ENCODE data around the gene MUC7.
"Not testable (repeated sequence)": the region's sequence is repeated elsewhere in the genome, so short reads cannot be mapped to it uniquely, and the experiment has no call there.

The MUC7 gene

GRCh38 chr4:70471897-70472296 lies at the start of gene MUC7:
TSS of gene MUC7 (plus strand) at chr4:70472197. CDS start at chr4:70474022, 1,825 bp downstream.
- ATAC-seq (no peak), DNase-seq (ENCODE audit: low spot score in 2 of 2) (no peak)
- H3K36me3 Mint-ChIP-seq, result no peaks in the 10 kb centered on the region
- no peak within 1 kb of the TSS for H3K4me3 Mint-ChIP-seq
- peaks cover 5% of the 10 kb centered on the region for H3K9me3 Mint-ChIP-seq
- H3K4me1 Mint-ChIP-seq, result no peaks in the 10 kb centered on the region
- no peak within 1 kb of the TSS for H3K27ac Mint-ChIP-seq

GRCh38 chr4:70425306-70425705 lies 46.7 kb upstream of the MUC7 start:
- Mint-ChIP-seq H3K36me3 (no peaks in the 10 kb centered on the region), H3K4me1 (no peaks in the 10 kb centered on the region), H3K27ac (no peak overlapping the region), H3K4me3 (no peak overlapping the region), H3K9me3 (peaks cover 9% of the 10 kb centered on the region)
- ATAC-seq, result no peak
- DNase-seq (ENCODE audit: low spot score in 2 of 2), result no peak

- no peak overlapping the region for H3K4me3 Mint-ChIP-seq
- DNase-seq (ENCODE audit: low spot score in 2 of 2), result no peak
- H3K4me1 Mint-ChIP-seq, result no peaks in the 10 kb centered on the region
- no peak overlapping the region for H3K27ac Mint-ChIP-seq
- ATAC-seq, result no peak
- peaks cover 4% of the 10 kb centered on the region for H3K9me3 Mint-ChIP-seq
- H3K36me3 Mint-ChIP-seq, result no peaks in the 10 kb centered on the region
These were observed 45.2 kb upstream of the MUC7 start for GRCh38 chr4:70426789-70427188.

- Mint-ChIP-seq H3K4me1 (no peaks in the 10 kb centered on the region), H3K27ac (no peak overlapping the region), H3K9me3 (peaks cover 3% of the 10 kb centered on the region), H3K36me3 (no peaks in the 10 kb centered on the region), H3K4me3 (no peak overlapping the region)
- no peak for ATAC-seq
- DNase-seq (ENCODE audit: low spot score in 2 of 2), result no peak
These were observed 34.8 kb upstream of the MUC7 start for GRCh38 chr4:70437197-70437596.

GRCh38 chr4:70442474-70442873 lies 29.5 kb upstream of the MUC7 start:
- no peak for ATAC-seq
- Mint-ChIP-seq H3K4me1 (no peaks in the 10 kb centered on the region), H3K9me3 (no peaks in the 10 kb centered on the region)

GRCh38 chr4:70443329-70443728 lies 28.7 kb upstream of the MUC7 start:
- DNase-seq (ENCODE audit: low spot score in 2 of 2), result no peak
- no peak overlapping the region for H3K4me3 Mint-ChIP-seq
- H3K27ac Mint-ChIP-seq, result no peak overlapping the region
- no peaks in the 10 kb centered on the region for H3K9me3 Mint-ChIP-seq
- ATAC-seq, result no peak
- no peaks in the 10 kb centered on the region for H3K4me1 Mint-ChIP-seq
- H3K36me3 Mint-ChIP-seq, result no peaks in the 10 kb centered on the region

More at GRCh38 chr4:70442474-70442873, 29.5 kb upstream of the MUC7 start:
- Mint-ChIP-seq H3K4me3 (no peak overlapping the region), H3K27ac (no peak overlapping the region), H3K36me3 (no peaks in the 10 kb centered on the region)
- DNase-seq (ENCODE audit: low spot score in 2 of 2), result no peak

GRCh38 chr4:70449220-70449619 lies 22.8 kb upstream of the MUC7 start:
- DNase-seq (ENCODE audit: low spot score in 2 of 2) (no peak), ATAC-seq (no peak)
- Mint-ChIP-seq H3K9me3 (peaks cover 6% of the 10 kb centered on the region), H3K27ac (no peak overlapping the region), H3K4me3 (no peak overlapping the region), H3K4me1 (no peaks in the 10 kb centered on the region), H3K36me3 (no peaks in the 10 kb centered on the region)

GRCh38 chr4:70452946-70453345 lies 19.1 kb upstream of the MUC7 start:
- H3K27ac Mint-ChIP-seq, result no peak overlapping the region

GRCh38 chr4:70463335-70463734 lies 8.7 kb upstream of the MUC7 start:
- H3K27ac Mint-ChIP-seq, result no peak overlapping the region
- H3K36me3 Mint-ChIP-seq, result no peaks in the 10 kb centered on the region
- ATAC-seq (no peak), DNase-seq (ENCODE audit: low spot score in 2 of 2) (no peak)
- H3K9me3 Mint-ChIP-seq, result peaks cover 6% of the 10 kb centered on the region
- H3K4me3 Mint-ChIP-seq, result no peak overlapping the region
- H3K4me1 Mint-ChIP-seq, result no peaks in the 10 kb centered on the region

More at GRCh38 chr4:70452946-70453345, 19.1 kb upstream of the MUC7 start:
- peaks cover 6% of the 10 kb centered on the region for H3K9me3 Mint-ChIP-seq
- no peaks in the 10 kb centered on the region for H3K4me1 Mint-ChIP-seq
- no peak for DNase-seq (ENCODE audit: low spot score in 2 of 2)
- H3K36me3 Mint-ChIP-seq, result no peaks in the 10 kb centered on the region
- no peak overlapping the region for H3K4me3 Mint-ChIP-seq
- ATAC-seq, result peak; percentile 16

GRCh38 chr4:70473679-70474078 lies 1.7 kb downstream of the MUC7 start:
- Mint-ChIP-seq H3K4me1 (no peaks in the 10 kb centered on the region), H3K9me3 (peaks cover 3% of the 10 kb centered on the region), H3K4me3 (no peak overlapping the region), H3K27ac (no peak overlapping the region), H3K36me3 (no peaks in the 10 kb centered on the region)
- no peak for DNase-seq (ENCODE audit: low spot score in 2 of 2)
- no peak for ATAC-seq

- DNase-seq (ENCODE audit: low spot score in 2 of 2) (no peak), ATAC-seq (no peak)
- Mint-ChIP-seq H3K4me1 (no peaks in the 10 kb centered on the region), H3K27ac (no peak overlapping the region), H3K4me3 (no peak overlapping the region), H3K36me3 (no peaks in the 10 kb centered on the region), H3K9me3 (no peaks in the 10 kb centered on the region)
These were observed 16.8 kb downstream of the MUC7 start for GRCh38 chr4:70488748-70489147.

- Mint-ChIP-seq H3K27ac (no peak overlapping the region), H3K4me3 (no peak overlapping the region), H3K9me3 (no peaks in the 10 kb centered on the region), H3K4me1 (no peaks in the 10 kb centered on the region), H3K36me3 (no peaks in the 10 kb centered on the region)
- DNase-seq (ENCODE audit: low spot score in 2 of 2) (no peak), ATAC-seq (no peak)
These were observed 24.2 kb downstream of the MUC7 start for GRCh38 chr4:70496231-70496630.

GRCh38 chr4:70501838-70502237 lies 29.8 kb downstream of the MUC7 start:
- ATAC-seq; DNase-seq (ENCODE audit: low spot score in 2 of 2); H3K4me1 Mint-ChIP-seq: not testable (repeated sequence)

GRCh38 chr4:70504733-70505132 lies 32.7 kb downstream of the MUC7 start:
- ATAC-seq, result no peak
- Mint-ChIP-seq H3K4me1 (no peaks in the 10 kb centered on the region), H3K4me3 (no peak overlapping the region), H3K36me3 (no peaks in the 10 kb centered on the region), H3K27ac (no peak overlapping the region), H3K9me3 (no peaks in the 10 kb centered on the region)
- DNase-seq (ENCODE audit: low spot score in 2 of 2), result no peak

More at GRCh38 chr4:70501838-70502237, 29.8 kb downstream of the MUC7 start:
- H3K9me3 Mint-ChIP-seq, H3K36me3 Mint-ChIP-seq, H3K4me3 Mint-ChIP-seq, H3K27ac Mint-ChIP-seq: not testable (repeated sequence)

- Mint-ChIP-seq H3K4me3 (no peak overlapping the region), H3K9me3 (no peaks in the 10 kb centered on the region), H3K27ac (no peak overlapping the region), H3K36me3 (no peaks in the 10 kb centered on the region), H3K4me1 (no peaks in the 10 kb centered on the region)
- DNase-seq (ENCODE audit: low spot score in 2 of 2) (peak; percentile 17 to 61), ATAC-seq (peak; percentile 65)
These were observed 33.3 kb downstream of the MUC7 start for GRCh38 chr4:70505151-70505748.

- no peak for DNase-seq (ENCODE audit: low spot score in 2 of 2)
- Mint-ChIP-seq H3K4me1 (no peaks in the 10 kb centered on the region), H3K36me3 (no peaks in the 10 kb centered on the region), H3K9me3 (no peaks in the 10 kb centered on the region), H3K27ac (no peak overlapping the region), H3K4me3 (no peak overlapping the region)
- no peak for ATAC-seq
These were observed 36.8 kb downstream of the MUC7 start for GRCh38 chr4:70508801-70509200.

GRCh38 chr4:70511365-70511764 lies 39.4 kb downstream of the MUC7 start:
- DNase-seq (ENCODE audit: low spot score in 2 of 2), result no peak
- Mint-ChIP-seq H3K4me1 (no peaks in the 10 kb centered on the region), H3K27ac (no peak overlapping the region), H3K4me3 (no peak overlapping the region), H3K9me3 (no peaks in the 10 kb centered on the region), H3K36me3 (no peaks in the 10 kb centered on the region)
- no peak for ATAC-seq

Data from stimulated activated effector memory CD8-positive, alpha-beta T cell treated with anti-CD3 and anti-CD28 coated beads, Interleukin-12 subunit alpha, Interleukin-12 subunit beta, amount 100 ng/mL, for 72 hours (primary cell).